ENCODE data around the gene TTYH3. TPM values are rescaled to one million over a fixed set of nuclear protein-coding genes. Genes with fewer than 3 reads are reported as not detected.
"Not testable (repeated sequence)": the region's sequence is repeated elsewhere in the genome, so short reads cannot be mapped to it uniquely, and the experiment has no call there.

The TTYH3 gene
- total RNA-seq, 4 donors from 2014 or later = 16.7 to 23.8 (median 21.4) TPM

DNA sequence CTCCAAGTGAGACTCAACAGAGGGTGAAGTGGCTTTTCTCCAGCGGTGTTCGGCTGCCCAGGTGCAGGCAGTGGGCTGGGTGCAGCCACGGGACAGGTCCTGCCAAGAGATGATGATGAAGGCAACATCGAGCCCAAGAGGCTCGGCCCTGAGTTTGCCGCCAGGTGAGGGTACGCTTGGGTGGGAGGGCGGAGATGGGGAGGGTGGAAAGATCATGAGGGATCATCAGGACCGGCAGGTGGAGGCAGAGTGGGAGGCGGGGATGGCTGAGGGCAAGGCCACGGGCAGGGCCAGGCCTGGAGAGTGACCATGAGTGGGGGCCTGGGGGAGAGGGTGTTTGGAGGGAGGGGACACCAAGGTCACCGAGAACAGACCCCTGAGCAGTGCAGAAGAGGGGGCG lies 38.4 kb downstream of the TTYH3 start:
- Histone ChIP-seq H3K4me1 (peaks cover 6 to 28% of the 10 kb centered on the region in 2 donors), H3K27ac (no peak overlapping the region), H3K4me3 (replicated peaks in 1 of 3) (no peak overlapping the region), H3K36me3 (no peaks in the 10 kb centered on the region), H3K9me3 (no peaks in the 10 kb centered on the region), H3K27me3 (no peaks in the 10 kb centered on the region)
- 88% methylated on average over 13 of the region's 13 CpGs for WGBS, 2 donors
- intact Hi-C loops (cut with DNase I) = no loop called here
- DNase-seq = no peak
- TF ChIP-seq, protein P1, sequence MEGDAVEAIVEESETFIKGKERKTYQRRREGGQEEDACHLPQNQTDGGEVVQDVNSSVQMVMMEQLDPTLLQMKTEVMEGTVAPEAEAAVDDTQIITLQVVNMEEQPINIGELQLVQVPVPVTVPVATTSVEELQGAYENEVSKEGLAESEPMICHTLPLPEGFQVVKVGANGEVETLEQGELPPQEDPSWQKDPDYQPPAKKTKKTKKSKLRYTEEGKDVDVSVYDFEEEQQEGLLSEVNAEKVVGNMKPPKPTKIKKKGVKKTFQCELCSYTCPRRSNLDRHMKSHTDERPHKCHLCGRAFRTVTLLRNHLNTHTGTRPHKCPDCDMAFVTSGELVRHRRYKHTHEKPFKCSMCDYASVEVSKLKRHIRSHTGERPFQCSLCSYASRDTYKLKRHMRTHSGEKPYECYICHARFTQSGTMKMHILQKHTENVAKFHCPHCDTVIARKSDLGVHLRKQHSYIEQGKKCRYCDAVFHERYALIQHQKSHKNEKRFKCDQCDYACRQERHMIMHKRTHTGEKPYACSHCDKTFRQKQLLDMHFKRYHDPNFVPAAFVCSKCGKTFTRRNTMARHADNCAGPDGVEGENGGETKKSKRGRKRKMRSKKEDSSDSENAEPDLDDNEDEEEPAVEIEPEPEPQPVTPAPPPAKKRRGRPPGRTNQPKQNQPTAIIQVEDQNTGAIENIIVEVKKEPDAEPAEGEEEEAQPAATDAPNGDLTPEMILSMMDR (IDR thresholded peaks at IDR 0.05) = no peak
- no peak for TF ChIP-seq POLR2A (IDR thresholded peaks at IDR 0.05)

DNA sequence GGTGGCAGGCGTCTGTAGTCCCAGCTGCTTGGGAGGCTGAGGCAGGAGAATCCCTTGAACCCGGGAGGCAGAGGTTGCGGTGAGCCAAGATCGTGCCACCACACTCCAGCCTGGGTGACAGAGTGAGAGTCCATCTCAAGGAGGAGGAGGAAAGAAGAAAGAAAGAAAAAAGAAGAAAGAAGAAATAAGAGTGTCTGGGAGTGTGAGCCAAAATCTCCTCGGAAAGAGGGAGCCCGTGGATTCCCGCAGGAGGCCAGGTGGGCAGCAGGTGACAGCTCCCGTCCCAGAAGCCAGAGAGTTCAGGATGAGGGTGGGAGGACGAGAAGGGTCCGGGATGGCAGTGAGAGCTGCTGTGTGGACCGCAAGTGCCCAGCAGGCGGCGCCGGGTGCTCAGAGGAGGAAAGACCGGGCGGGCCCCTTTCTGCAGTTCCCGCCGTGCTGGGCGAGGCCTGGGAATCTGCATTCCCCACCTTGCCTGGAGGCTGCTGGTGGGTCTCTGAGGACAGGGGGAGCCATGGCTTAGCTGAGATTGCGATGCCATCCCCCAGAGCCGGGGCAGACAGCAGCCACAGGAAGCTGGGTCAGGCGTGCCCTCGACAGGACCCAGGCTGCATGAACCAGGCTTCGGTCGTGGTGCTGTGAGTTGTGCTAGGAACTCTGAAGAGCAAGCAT lies 39.1 kb downstream of the TTYH3 start:
- no peak overlapping the region for H3K4me3 ChIP-seq (replicated peaks in 1 of 3)
- WGBS, 2 donors = 14 to 24% methylated on average over 16 to 24 of the region's 25 CpGs
- H3K27ac ChIP-seq = no peak overlapping the region
- peak; percentile 51 to 58 for DNase-seq
- no peaks in the 10 kb centered on the region for H3K36me3 ChIP-seq
- no peak for TF ChIP-seq POLR2A (IDR thresholded peaks at IDR 0.05)
- TF ChIP-seq, protein P1 (IDR thresholded peaks at IDR 0.05) = peak; percentile 21 to 77 (median 65)
- peaks cover 6 to 23% of the 10 kb centered on the region in 2 donors for H3K4me1 ChIP-seq
- H3K27me3 ChIP-seq = no peaks in the 10 kb centered on the region
- no peaks in the 10 kb centered on the region for H3K9me3 ChIP-seq
- intact Hi-C loops (cut with DNase I) = no loop called here

DNA sequence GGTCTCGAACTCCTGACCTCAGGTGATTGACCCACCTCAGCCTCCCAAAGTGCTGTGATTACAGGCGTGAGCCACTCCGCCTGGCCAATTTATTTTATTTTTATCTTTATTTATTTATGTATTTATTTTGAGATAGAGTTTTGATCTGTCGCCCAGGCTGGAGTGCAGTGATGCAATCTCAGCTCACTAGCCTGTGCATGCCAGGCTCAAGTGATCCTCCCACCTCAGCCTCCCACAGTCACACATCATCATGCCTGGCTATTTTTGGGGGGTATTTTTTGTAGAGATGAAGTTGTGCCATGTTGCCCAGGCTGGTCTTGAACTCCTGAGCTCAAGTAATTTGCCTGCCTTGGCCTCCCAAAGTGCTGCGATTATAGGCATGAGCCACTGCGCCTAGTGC lies 41.4 kb downstream of the TTYH3 start:
- H3K27me3 ChIP-seq; H3K27ac ChIP-seq; H3K4me3 ChIP-seq (replicated peaks in 1 of 3); intact Hi-C loops (cut with DNase I); H3K36me3 ChIP-seq; H3K9me3 ChIP-seq; DNase-seq: not testable (repeated sequence)
- 77 to 88% methylated on average over 6 of the region's 6 CpGs for WGBS, 2 donors
- peaks cover 0 to 12% of the 10 kb centered on the region in 2 donors for H3K4me1 ChIP-seq

DNA sequence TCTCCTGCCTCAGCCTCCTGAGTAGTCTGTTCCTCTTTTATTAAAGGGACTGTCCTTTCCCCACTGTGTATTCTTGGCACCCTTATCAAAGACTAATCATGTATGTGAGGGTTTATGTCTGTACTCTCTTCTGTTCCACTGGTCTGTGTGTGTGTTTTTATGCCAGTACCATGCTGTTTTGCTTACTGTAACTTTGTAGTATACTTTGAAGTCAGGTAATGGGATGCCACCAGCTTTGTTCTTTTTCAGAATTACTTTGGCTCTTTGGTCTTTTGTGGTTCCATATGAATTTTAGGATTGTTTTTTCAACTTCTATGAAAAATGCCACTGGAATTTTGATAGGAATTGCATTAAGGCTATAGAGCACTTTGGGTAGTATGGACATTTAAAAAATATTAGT lies 42.1 kb downstream of the TTYH3 start:
- Histone ChIP-seq H3K36me3 (no peaks in the 10 kb centered on the region), H3K4me1 (peaks cover 0 to 12% of the 10 kb centered on the region in 2 donors), H3K27me3 (no peaks in the 10 kb centered on the region), H3K9me3 (no peaks in the 10 kb centered on the region), H3K27ac (no peak overlapping the region), H3K4me3 (replicated peaks in 1 of 3) (no peak overlapping the region)
- intact Hi-C loops (cut with DNase I) = no loop called here
- DNase-seq = no peak
- TF ChIP-seq, protein P1 (IDR thresholded peaks at IDR 0.05) = no peak
- TF ChIP-seq POLR2A (IDR thresholded peaks at IDR 0.05) = no peak

DNA sequence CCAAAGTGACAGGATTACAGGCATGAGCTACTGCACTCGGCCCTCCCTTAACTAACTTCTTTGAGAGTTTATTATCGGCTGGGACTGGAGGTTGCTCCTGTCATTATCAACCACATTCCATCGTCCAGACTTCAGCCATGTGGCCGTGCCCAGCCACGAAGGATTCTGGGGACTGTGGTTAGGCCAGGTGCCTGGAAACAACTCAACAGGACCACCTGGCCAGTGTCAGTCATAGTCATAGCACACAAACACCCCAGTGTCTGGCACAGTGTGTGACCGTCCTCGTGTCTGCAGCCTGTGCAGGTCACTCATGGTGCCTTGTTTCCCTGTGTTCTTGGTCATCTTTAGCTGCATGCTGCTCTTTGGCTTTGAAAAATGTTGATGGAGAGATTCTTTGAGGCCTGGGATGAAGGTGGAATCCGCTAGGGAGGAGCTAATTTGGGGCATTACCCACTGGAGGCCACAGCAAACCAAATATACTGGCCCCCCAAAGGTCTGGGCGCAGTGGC lies 43.5 kb downstream of the TTYH3 start:
- WGBS, 2 donors = 72 to 77% methylated on average over 5 to 9 of the region's 9 CpGs
- no peak for DNase-seq

DNA sequence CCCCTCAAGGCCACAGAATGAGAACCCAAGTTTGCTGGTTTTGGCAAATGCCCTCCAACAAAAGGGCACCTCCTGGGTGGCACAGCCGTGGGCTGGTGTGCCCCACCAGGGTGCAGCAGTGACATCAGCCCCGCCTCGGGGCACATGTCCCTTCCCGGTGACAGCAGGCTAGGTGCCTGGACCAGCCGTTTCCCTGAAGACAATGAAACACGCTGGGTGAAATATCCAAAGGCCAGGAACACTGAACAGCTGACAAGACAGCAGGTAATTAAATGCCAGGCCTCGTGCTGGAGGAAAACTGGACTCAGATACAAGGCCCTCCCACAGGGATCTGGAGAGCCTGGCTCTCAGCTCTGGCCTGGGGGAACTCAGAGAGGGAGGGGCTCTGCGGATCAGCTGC lies 44.8 kb downstream of the TTYH3 start:
- H3K36me3 ChIP-seq; H3K27me3 ChIP-seq; DNase-seq; H3K9me3 ChIP-seq; H3K27ac ChIP-seq; H3K4me3 ChIP-seq (replicated peaks in 1 of 3); H3K4me1 ChIP-seq; intact Hi-C loops (cut with DNase I): not testable (repeated sequence)
- WGBS, 2 donors = 83 to 100% methylated on average over 4 to 5 of the region's 8 CpGs

More for the DNA sequence above, 43.5 kb downstream of the TTYH3 start:
- H3K27me3 ChIP-seq = no peaks in the 10 kb centered on the region
- H3K27ac ChIP-seq = no peak overlapping the region
- H3K9me3 ChIP-seq = no peaks in the 10 kb centered on the region
- intact Hi-C loops (cut with DNase I) = no loop called here
- no peak for TF ChIP-seq POLR2A (IDR thresholded peaks at IDR 0.05)
- TF ChIP-seq, protein P1 (IDR thresholded peaks at IDR 0.05) = no peak
- peaks cover 0 to 10% of the 10 kb centered on the region in 2 donors for H3K4me1 ChIP-seq
- no peaks in the 10 kb centered on the region for H3K36me3 ChIP-seq
- H3K4me3 ChIP-seq (replicated peaks in 1 of 3) = no peak overlapping the region

DNA sequence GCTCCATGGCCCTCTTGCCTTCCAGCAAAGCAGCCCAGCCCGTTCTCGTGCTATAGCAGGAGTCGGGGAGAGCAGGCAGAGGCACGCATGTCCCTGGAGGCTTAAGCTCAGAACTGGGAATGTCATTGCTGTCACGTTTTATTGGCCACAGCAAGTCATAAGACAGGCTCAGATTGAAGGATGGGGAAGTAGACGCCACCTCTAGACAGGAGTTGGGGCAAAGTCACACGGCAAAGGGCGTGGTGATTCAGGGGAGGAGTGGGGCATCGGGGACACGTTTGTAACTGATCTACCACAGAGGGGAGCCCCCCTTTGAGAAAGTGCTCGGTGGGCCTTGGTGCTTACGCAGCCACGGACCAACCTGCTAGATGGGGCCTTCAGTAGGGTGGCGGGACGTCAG lies 46.7 kb downstream of the TTYH3 start:
- H3K9me3 ChIP-seq; H3K4me1 ChIP-seq; intact Hi-C loops (cut with DNase I); H3K36me3 ChIP-seq; H3K27me3 ChIP-seq; DNase-seq; H3K4me3 ChIP-seq (replicated peaks in 1 of 3); H3K27ac ChIP-seq: not testable (repeated sequence)
- 87 to 89% methylated on average over 12 to 14 of the region's 15 CpGs for WGBS, 2 donors

DNA sequence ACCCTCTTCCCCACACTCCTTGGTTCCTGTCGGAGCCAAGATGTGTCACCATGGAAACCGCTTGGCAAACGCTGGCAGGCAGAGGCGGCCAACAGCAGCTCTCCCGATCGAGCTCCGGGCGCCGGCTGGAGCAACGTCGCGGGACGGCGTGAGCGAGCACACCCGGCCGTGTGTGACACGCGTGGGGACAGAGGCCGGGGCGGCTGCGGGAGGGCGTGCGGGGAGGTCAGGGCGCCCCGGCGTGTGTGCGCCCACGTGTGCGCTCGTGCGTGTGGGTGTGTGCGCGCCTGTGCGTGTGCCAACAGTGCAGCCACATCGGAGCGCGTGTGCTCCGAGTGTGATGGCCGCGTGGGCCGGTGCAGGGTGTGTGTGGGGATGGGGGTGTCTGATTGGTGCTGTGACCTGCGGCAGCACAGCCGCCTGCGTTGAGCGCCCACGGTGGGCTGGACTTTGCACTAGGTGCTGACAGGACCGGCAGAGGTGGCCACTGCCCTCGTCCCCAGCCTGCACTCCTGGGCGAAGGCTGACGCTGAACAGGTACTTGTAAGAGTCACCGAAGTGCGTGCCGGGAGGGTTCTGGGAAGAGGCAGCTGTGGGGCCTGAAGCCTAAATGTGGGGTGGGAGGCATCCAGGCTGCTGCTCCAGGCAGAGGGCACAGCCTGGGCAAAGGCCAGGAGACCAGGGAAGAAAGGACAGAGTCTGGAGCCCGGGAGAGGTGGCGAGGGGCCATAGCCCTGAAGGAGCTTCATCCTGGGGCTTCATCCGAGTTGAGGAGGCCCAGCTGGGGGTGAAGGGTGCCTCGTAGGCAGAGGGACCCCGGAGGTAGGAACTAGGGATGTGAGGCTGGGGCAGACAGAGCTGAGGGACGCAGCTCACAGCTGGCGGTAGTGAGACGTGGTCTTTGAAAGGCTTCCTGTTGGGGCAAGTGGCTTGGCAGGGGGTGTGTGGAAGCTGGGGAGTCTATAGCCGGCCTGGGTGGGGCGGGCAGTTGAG lies 47.6 kb downstream of the TTYH3 start:
- intact Hi-C loops (cut with DNase I) = loop anchor here (5.0 to 10.0 kb wide), 2 partner anchors 115 to 227 kb away; no protein-coding TSS in a partner anchor
- not testable (repeated sequence) for H3K4me3 ChIP-seq (replicated peaks in 1 of 3); H3K27me3 ChIP-seq; DNase-seq; H3K27ac ChIP-seq; H3K4me1 ChIP-seq; H3K36me3 ChIP-seq; H3K9me3 ChIP-seq
- 83 to 85% methylated on average over 15 to 17 of the region's 64 CpGs for WGBS, 2 donors

Data from thyroid gland (tissue), 4 donors.